DMS114 treated with DMSO at 0.1 percent for 48 hours (cell line): Measurements from ENCODE around the gene EEF2.
"Not testable (repeated sequence)": the region's sequence is repeated elsewhere in the genome, so short reads cannot be mapped to it uniquely, and the experiment has no call there.

ENCODE experiments used
- DNase-seq: peaks from one replicate; lab custom pipeline; 2025; ENCODE audit not compliant: unreplicated experiment; lab: John Stamatoyannopoulos, UW

Gene EEF2

GRCh38 chr19:3970808-3971598 lies 14.3 kb downstream of the EEF2 start, which contains the start of gene DAPK3:
Gene DAPK3 (minus strand): TSS chr19:3971099. CDS start chr19:3969735, 1,364 bp downstream.
- DNase-seq, result peak; percentile 90

- DNase-seq, result no peak
These were observed 14.9 kb downstream of the EEF2 start for GRCh38 chr19:3970313-3970807.

GRCh38 chr19:3969435-3970312 lies 15.6 kb downstream of the EEF2 start:
- DNase-seq, result no peak

- DNase-seq, result no peak
These were observed 16.5 kb downstream of the EEF2 start for GRCh38 chr19:3968556-3969434.

- not testable (repeated sequence) for DNase-seq
These were observed 17.3 kb downstream of the EEF2 start for GRCh38 chr19:3967983-3968382.

GRCh38 chr19:3966051-3967017 lies 18.9 kb downstream of the EEF2 start:
- no peak for DNase-seq

- no peak for DNase-seq
These were observed 20.7 kb downstream of the EEF2 start for GRCh38 chr19:3964256-3965194.

- no peak for DNase-seq
These were observed 21.6 kb downstream of the EEF2 start for GRCh38 chr19:3963458-3964255.

- DNase-seq, result no peak
These were observed 24.3 kb downstream of the EEF2 start for GRCh38 chr19:3961007-3961406.

- DNase-seq, result no peak
These were observed 25.5 kb downstream of the EEF2 start for GRCh38 chr19:3959766-3960131.

GRCh38 chr19:3958836-3959765 lies 26.2 kb downstream of the EEF2 start:
- no peak for DNase-seq

GRCh38 chr19:3955688-3956087 lies 29.6 kb downstream of the EEF2 start:
- DNase-seq, result no peak

- not testable (repeated sequence) for DNase-seq
These were observed 30.0 kb downstream of the EEF2 start for GRCh38 chr19:3955276-3955675.

GRCh38 chr19:3954107-3954506 lies 31.2 kb downstream of the EEF2 start:
- DNase-seq, result no peak

GRCh38 chr19:3952755-3953276 lies 32.4 kb downstream of the EEF2 start:
- not testable (repeated sequence) for DNase-seq
